MCF 10A (cell line): ENCODE data around the gene TUNAR. TPM values are rescaled to one million over a fixed set of nuclear protein-coding genes. Genes with fewer than 3 reads are reported as not detected.

Source experiments
- BruUV-seq: library from RNA; stranded (reverse); fragments of 400-500 nt; replicated peaks from 2 replicates; lab custom pipeline; 2021; lab: Mats Ljungman, UMichigan
- CTCF ChIA-PET: fragments of 300-600 bp; sonication (Branson Sonifier 250); formaldehyde crosslinking; extraction: SDS; loops from one replicate; lab custom pipeline; 2021; ENCODE audit warnings: antibody characterized with exemption, inconsistent platforms; lab: Yijun Ruan, JAX
- POLR2A ChIA-PET: fragments of 300-600, 350-650 bp; sonication (Branson Sonifier 250); formaldehyde crosslinking; extraction: SDS; loops from one replicate; lab custom pipeline; 2020; ENCODE audit warnings: antibody characterized with exemption, inconsistent platforms; lab: Yijun Ruan, JAX
- DNase-seq: peaks from one replicate; pipeline ENCODE4 v3.0.0-alpha.2; 2018; ENCODE audit not compliant: unreplicated experiment
- H3K27ac Mint-ChIP-seq: one replicate; pipeline ENCODE4 v1.8.0; 2022; ENCODE audit warnings: mild to moderate bottlenecking, low read depth, mixed read lengths; ENCODE audit not compliant: unreplicated experiment
- H3K27me3 Mint-ChIP-seq: one replicate; pipeline ENCODE4 v1.8.0; 2022; ENCODE audit warnings: mixed read lengths; ENCODE audit not compliant: insufficient read depth, unreplicated experiment
- H3K36me3 Mint-ChIP-seq: one replicate; pipeline ENCODE4 v1.8.0; 2022; ENCODE audit warnings: mild to moderate bottlenecking, moderate library complexity, mixed read lengths; ENCODE audit not compliant: insufficient read depth, unreplicated experiment
- H3K4me1 Mint-ChIP-seq: one replicate; pipeline ENCODE4 v1.8.0; 2022; ENCODE audit warnings: mixed read lengths; ENCODE audit not compliant: insufficient read depth, unreplicated experiment
- H3K4me3 Mint-ChIP-seq: one replicate; pipeline ENCODE4 v1.8.0; 2022; ENCODE audit warnings: mild to moderate bottlenecking, moderate library complexity, mixed read lengths; ENCODE audit not compliant: unreplicated experiment
- H3K9me3 Mint-ChIP-seq: one replicate; pipeline ENCODE4 v1.8.0; 2022; ENCODE audit warnings: mixed read lengths; ENCODE audit not compliant: unreplicated experiment
- CTCF ChIP-seq: fragments of 200-600 bp; IDR thresholded peaks from one replicate; pipeline ENCODE4 v1.8.0; 2022; ENCODE audit warnings: antibody characterized with exemption, mild to moderate bottlenecking; ENCODE audit not compliant: unreplicated experiment
- intact Hi-C: fragments of 100-400 bp; cut with micrococcal nuclease; formaldehyde crosslinking; loops from 2 replicates; pipeline ENCODE4 v1.14.1; 2022
- total RNA-seq: library from RNA; stranded (reverse); gene quantifications from 2 replicates; pipeline ENCODE4 v1.2.3, GENCODE V29; 2022

Gene TUNAR
- total RNA-seq, 1 experiment from 2014 or later: not detected

GRCh38 chr14:95903165-95903564, 26.5 kb downstream of the TUNAR start:
- Mint-ChIP-seq H3K27ac (no peak overlapping the region), H3K36me3 (no peaks in the 10 kb centered on the region), H3K9me3 (no peaks in the 10 kb centered on the region), H3K27me3 (peaks cover 68% of the 10 kb centered on the region), H3K4me1 (peaks cover 11% of the 10 kb centered on the region), H3K4me3 (no peak overlapping the region)
- POLR2A ChIA-PET: interaction anchor here (0.6 kb wide), 1 partner anchor 318 kb away, joined by 3 read pairs; no protein-coding TSS in a partner anchor
- CTCF ChIA-PET: interaction anchor here (0.6 kb wide), 1 partner anchor 129 kb away, joined by 3 read pairs; no protein-coding TSS in a partner anchor
- no peak for DNase-seq
- no TSS peak for BruUV-seq
- intact Hi-C loops: no loop called here
- TF ChIP-seq CTCF: no peak

GRCh38 chr14:95903616-95904107, 27.0 kb downstream of the TUNAR start:
- TF ChIP-seq CTCF: no peak
- Mint-ChIP-seq H3K27me3 (peaks cover 63% of the 10 kb centered on the region), H3K27ac (no peak overlapping the region), H3K4me1 (peaks cover 11% of the 10 kb centered on the region), H3K9me3 (no peaks in the 10 kb centered on the region), H3K36me3 (no peaks in the 10 kb centered on the region), H3K4me3 (no peak overlapping the region)
- no TSS peak for BruUV-seq
- ChIA-PET POLR2A (no interaction called here), CTCF (interaction anchor here (0.6 kb wide), 1 partner anchor 129 kb away, joined by 3 read pairs; no protein-coding TSS in a partner anchor)
- intact Hi-C loops: no loop called here
- no peak for DNase-seq

GRCh38 chr14:95906591-95906990, 30.0 kb downstream of the TUNAR start:
- Mint-ChIP-seq H3K36me3 (no peaks in the 10 kb centered on the region), H3K4me3 (no peak overlapping the region), H3K4me1 (peaks cover 5% of the 10 kb centered on the region), H3K27me3 (peaks cover 54% of the 10 kb centered on the region), H3K9me3 (no peaks in the 10 kb centered on the region), H3K27ac (no peak overlapping the region)
- intact Hi-C loops: no loop called here
- no TSS peak for BruUV-seq
- no peak for DNase-seq
- CTCF ChIA-PET: no interaction called here
- TF ChIP-seq CTCF: no peak
- POLR2A ChIA-PET: no interaction called here

- BruUV-seq: no TSS peak
- intact Hi-C loops: no loop called here
- ChIA-PET POLR2A (interaction anchor here (0.6 to 0.7 kb wide), 2 partner anchors 15 to 36 kb away, joined by 3 read pairs; no protein-coding TSS in a partner anchor), CTCF (interaction anchor here (0.6 to 1.0 kb wide), 2 partner anchors 14 to 1873 kb away, joined by 3 read pairs; no protein-coding TSS in a partner anchor)
- Mint-ChIP-seq H3K36me3 (no peaks in the 10 kb centered on the region), H3K4me1 (peaks cover 5% of the 10 kb centered on the region), H3K27me3 (peaks cover 61% of the 10 kb centered on the region), H3K4me3 (no peak overlapping the region), H3K27ac (no peak overlapping the region), H3K9me3 (no peaks in the 10 kb centered on the region)
- no peak for DNase-seq
- no peak for TF ChIP-seq CTCF
Measured at GRCh38 chr14:95910628-95911027, 34.0 kb downstream of the TUNAR start.
